ENCODE results near the gene ACADSB. TPM values are rescaled to one million over a fixed set of nuclear protein-coding genes. Genes with fewer than 3 reads are reported as not detected.

Gene ACADSB
- total RNA-seq, 4 donors from 2014 or later = 8.8 to 20.5 (median 18.1) TPM

DNA sequence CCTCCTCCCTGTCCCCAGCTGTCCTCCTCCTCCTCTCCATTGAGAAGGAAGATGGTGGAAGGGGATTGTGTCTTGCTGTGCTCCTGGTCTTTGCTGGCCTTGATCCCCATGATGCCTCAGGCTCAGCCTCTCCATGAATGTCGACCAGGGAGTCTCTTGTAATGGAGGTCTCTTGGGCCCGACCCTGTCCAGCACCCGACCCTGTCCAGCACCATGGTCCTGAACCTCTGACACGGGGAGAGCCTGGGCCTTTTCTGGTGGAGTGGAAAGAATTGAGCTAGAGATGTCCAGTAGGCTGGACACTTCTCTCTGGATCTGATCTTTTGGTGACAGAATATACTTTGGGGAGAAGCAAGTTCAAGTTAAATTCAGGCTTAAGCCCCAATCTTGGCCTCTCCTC is 84.7 kb downstream of the ACADSB start:
- intact Hi-C loops (cut with DNase I; ENCODE audit: low total_unique reads) = no loop called here
- TF ChIP-seq POLR2A (IDR thresholded peaks at IDR 0.05) = no peak
- TF ChIP-seq, protein P1, sequence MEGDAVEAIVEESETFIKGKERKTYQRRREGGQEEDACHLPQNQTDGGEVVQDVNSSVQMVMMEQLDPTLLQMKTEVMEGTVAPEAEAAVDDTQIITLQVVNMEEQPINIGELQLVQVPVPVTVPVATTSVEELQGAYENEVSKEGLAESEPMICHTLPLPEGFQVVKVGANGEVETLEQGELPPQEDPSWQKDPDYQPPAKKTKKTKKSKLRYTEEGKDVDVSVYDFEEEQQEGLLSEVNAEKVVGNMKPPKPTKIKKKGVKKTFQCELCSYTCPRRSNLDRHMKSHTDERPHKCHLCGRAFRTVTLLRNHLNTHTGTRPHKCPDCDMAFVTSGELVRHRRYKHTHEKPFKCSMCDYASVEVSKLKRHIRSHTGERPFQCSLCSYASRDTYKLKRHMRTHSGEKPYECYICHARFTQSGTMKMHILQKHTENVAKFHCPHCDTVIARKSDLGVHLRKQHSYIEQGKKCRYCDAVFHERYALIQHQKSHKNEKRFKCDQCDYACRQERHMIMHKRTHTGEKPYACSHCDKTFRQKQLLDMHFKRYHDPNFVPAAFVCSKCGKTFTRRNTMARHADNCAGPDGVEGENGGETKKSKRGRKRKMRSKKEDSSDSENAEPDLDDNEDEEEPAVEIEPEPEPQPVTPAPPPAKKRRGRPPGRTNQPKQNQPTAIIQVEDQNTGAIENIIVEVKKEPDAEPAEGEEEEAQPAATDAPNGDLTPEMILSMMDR (IDR thresholded peaks at IDR 0.05) = no peak
- DNase-seq (ENCODE audit: low spot score in 2 of 2) = no peak
- WGBS, 2 donors = 61 to 81% methylated on average over 4 of the region's 4 CpGs
- no peak overlapping the region for H3K4me3 ChIP-seq (ENCODE audit: low read depth, poor library complexity, severe bottlenecking)

DNA sequence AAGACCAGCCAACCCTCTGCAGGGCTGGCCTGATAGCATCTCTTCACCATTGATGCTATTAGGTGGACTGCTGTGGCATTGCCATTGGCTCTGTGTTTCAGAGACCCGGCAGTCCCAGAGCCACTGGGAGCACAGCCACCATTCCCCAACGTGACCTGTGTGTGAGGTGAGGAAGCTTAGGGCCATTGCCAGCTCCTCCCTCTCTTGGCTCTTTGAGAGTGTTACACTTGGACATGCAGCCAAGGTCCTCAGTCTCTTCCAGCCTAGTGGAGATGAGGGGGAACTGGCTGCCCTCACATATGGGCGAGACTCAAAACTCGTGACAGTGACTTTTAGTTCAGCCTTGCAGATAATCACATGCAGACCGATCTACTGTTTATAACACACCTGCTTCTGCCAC is 87.6 kb downstream of the ACADSB start:
- H3K4me3 ChIP-seq (ENCODE audit: low read depth, poor library complexity, severe bottlenecking) = no peak overlapping the region
- 75 to 76% methylated on average over 5 of the region's 5 CpGs for WGBS, 2 donors
- DNase-seq (ENCODE audit: low spot score in 2 of 2) = no peak
- TF ChIP-seq, protein P1 (IDR thresholded peaks at IDR 0.05) = no peak
- TF ChIP-seq POLR2A (IDR thresholded peaks at IDR 0.05) = no peak
- intact Hi-C loops (cut with DNase I; ENCODE audit: low total_unique reads) = no loop called here

DNA sequence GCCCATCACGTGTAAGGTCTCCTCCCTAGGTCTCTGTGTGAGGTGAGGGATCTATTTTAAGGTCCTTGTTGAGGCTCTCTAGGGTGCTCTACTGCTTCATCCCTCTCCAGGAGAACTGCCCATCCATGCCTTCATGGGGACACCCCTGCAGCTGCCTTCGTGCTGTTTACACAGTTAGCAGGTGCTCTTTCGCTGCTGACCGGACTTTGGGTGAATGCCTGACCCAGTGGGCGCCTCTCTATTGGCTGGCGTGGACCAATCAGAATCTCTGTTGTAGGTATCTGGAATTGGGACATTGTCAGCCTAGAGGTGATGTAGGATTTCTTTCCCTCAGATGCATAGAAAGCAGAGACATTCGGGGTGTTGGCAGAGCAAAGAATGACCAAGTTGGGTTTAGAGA is 88.2 kb downstream of the ACADSB start:
- 80% methylated on average over 7 of the region's 7 CpGs for WGBS, 2 donors

DNA sequence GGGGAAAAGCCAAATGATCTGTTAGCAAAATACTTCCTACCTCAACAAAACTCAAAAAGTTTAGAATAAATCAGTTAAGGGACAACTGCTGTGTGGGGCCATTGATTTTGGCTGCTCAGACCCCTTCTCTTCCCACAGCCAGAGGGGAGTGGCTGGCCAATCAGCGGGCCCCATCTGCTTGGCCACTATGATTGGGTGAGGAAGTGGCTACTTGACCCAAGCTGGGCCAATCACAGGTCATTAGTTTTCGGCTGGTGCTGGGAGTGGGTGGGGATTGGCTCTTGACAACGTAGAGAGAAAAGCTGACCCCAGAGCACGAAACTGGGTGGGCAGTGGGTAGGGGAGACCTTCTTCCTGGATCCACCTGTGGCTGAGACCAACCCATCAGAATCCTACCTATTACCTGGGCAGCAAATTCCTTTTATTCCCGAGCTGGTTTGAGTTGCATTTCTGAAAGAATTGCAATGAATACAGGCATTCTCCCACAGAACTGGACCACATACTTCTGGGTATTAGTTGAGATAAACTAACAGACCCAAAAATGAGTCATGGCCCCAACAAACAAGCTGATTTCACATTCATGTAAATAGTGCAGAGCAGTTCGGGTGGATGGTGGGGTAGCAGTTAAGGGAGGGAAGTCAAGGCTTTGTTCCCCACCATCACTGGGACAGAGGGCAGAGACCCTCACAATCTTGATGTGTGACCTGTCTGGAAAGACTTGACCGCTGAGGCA is 91.4 kb downstream of the ACADSB start:
- intact Hi-C loops (cut with DNase I; ENCODE audit: low total_unique reads) = no loop called here
- 70 to 92% methylated on average over 7 of the region's 7 CpGs for WGBS, 2 donors
- no peak for TF ChIP-seq POLR2A (IDR thresholded peaks at IDR 0.05)
- TF ChIP-seq, protein P1 (IDR thresholded peaks at IDR 0.05) = no peak
- no peak overlapping the region for H3K4me3 ChIP-seq (ENCODE audit: low read depth, poor library complexity, severe bottlenecking)
- DNase-seq (ENCODE audit: low spot score in 2 of 2) = no peak

More for the DNA sequence above, 88.2 kb downstream of the ACADSB start:
- intact Hi-C loops (cut with DNase I; ENCODE audit: low total_unique reads) = no loop called here
- TF ChIP-seq, protein P1 (IDR thresholded peaks at IDR 0.05) = no peak
- TF ChIP-seq POLR2A (IDR thresholded peaks at IDR 0.05) = no peak
- H3K4me3 ChIP-seq (ENCODE audit: low read depth, poor library complexity, severe bottlenecking) = no peak overlapping the region
- DNase-seq (ENCODE audit: low spot score in 2 of 2) = no peak

DNA sequence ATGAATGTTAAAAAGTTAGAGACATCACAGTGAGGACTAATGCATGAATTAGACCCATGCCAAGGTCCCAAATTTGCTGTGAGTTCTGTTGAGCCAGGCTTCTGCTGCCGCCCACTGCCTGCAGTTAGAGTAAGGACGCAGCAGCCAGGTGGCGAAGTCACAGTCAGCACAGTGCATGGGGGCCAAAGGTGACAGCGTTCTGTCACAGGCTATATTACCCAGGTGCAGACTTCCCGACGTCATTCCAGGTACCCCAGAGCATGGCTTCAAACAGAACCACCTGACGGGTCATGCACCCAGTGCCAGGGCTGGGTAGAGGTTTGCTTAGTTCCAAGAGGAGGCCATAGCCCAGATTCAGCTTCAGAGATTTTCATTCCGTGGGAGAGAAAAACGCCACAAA is 93.1 kb downstream of the ACADSB start:
- no peak for DNase-seq (ENCODE audit: low spot score in 2 of 2)
- no peak for TF ChIP-seq POLR2A (IDR thresholded peaks at IDR 0.05)
- TF ChIP-seq, protein P1 (IDR thresholded peaks at IDR 0.05) = no peak
- 69 to 80% methylated on average over 7 to 9 of the region's 9 CpGs for WGBS, 2 donors

DNA sequence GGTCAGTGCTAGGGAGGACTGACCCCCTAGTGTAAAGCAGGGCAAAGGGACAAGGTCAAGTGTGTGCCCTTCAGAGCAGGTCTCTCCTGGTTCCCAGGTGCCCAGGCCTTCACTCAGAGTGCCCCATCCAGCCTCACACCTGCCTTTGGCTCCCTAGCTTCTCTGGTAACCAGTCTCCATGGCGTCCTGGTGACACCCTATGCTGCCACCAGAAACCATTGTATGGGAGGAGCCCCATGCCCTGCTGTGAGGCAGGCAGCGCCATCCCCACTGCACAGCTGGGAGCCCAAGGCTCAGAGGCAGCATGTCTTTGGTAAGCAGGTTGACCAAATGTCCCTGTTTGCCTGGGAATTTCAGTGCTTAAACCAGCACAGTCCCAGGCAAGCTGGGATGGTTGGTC is 93.9 kb downstream of the ACADSB start:
- intact Hi-C loops (cut with DNase I; ENCODE audit: low total_unique reads) = no loop called here
- 70 to 80% methylated on average over 2 of the region's 2 CpGs for WGBS, 2 donors
- DNase-seq (ENCODE audit: low spot score in 2 of 2) = no peak
- TF ChIP-seq POLR2A (IDR thresholded peaks at IDR 0.05) = no peak
- TF ChIP-seq, protein P1 (IDR thresholded peaks at IDR 0.05) = no peak
- H3K4me3 ChIP-seq (ENCODE audit: low read depth, poor library complexity, severe bottlenecking) = no peak overlapping the region

More for the DNA sequence above, 93.1 kb downstream of the ACADSB start:
- intact Hi-C loops (cut with DNase I; ENCODE audit: low total_unique reads) = no loop called here
- no peak overlapping the region for H3K4me3 ChIP-seq (ENCODE audit: low read depth, poor library complexity, severe bottlenecking)
